ENCODE measurements around the gene FASTK. TPM values are rescaled to one million over a fixed set of nuclear protein-coding genes. Genes with fewer than 3 reads are reported as not detected.

The FASTK gene
- total and polyA plus RNA-seq, 2 donors (not counting 3 experiments of a cell fraction or from before 2014, with no cell fraction given), result 73.3 to 113 TPM

GRCh38 chr7:151129117-151129959, 48.7 kb upstream of the FASTK start:
- no peaks in the 10 kb centered on the region for H3K4me1 ChIP-seq (ENCODE audit: control insufficient read depth, extremely low read depth, insufficient read depth, low read length)
- ChIA-PET POLR2A (no interaction called here), CTCF (interaction anchor here (1.0 to 2.3 kb wide), 3 partner anchors 19 to 115 kb away, joined by 3 to 6 read pairs (median 4); no protein-coding TSS in a partner anchor)
- no peak for TF ChIP-seq JUN (IDR thresholded peaks at IDR 0.05; ENCODE audit: borderline replicate concordance, insufficient read depth, insufficient read length, low read depth)
- no peak for TF ChIP-seq EZH2 (IDR thresholded peaks at IDR 0.05; ENCODE audit: borderline replicate concordance, low read depth, low read length, severe bottlenecking)
- TF ChIP-seq CTCF (IDR thresholded peaks at IDR 0.05; ENCODE audit: extremely low read depth in 1 of 2, insufficient read depth in 1 of 2, low read depth in 1 of 2, low read length in 2 of 2), result no peak
- TF ChIP-seq FOS (IDR thresholded peaks at IDR 0.05; ENCODE audit: borderline replicate concordance, insufficient read depth, low read length), result no peak
- no peak for TF ChIP-seq MYC (IDR thresholded peaks at IDR 0.05; ENCODE audit: low read depth, low read length)
- no peak for TF ChIP-seq MAX (IDR thresholded peaks at IDR 0.05; ENCODE audit: insufficient read depth, insufficient read length)
- no peak for TF ChIP-seq POLR2A (IDR thresholded peaks at IDR 0.05; ENCODE audit: low read depth, low read length)
- no peak for TF ChIP-seq POLR2AphosphoS5 (IDR thresholded peaks at IDR 0.05; ENCODE audit: insufficient read depth, low read depth, low read length)
- no peak for TF ChIP-seq GATA2 (IDR thresholded peaks at IDR 0.05; ENCODE audit: insufficient read depth, insufficient read length, low read depth, low read length)
- no TSS peak for BruUV-seq (replicated peaks)
- DNase-seq (ENCODE audit: low read depth, low spot score) (no peak), FAIRE-seq (no peak)
- H3K9me3 ChIP-seq (replicated peaks; ENCODE audit: control insufficient read depth, insufficient read depth, low read length), result no peaks in the 10 kb centered on the region
- H4K20me1 ChIP-seq (replicated peaks; ENCODE audit: control insufficient read depth, extremely low read depth, insufficient read depth, low read length), result peaks cover 2% of the 10 kb centered on the region
- no peaks in the 10 kb centered on the region for H3K79me2 ChIP-seq (ENCODE audit: control insufficient read depth, insufficient read depth, low read length)
- no peak overlapping the region for H3K9ac ChIP-seq (replicated peaks; ENCODE audit: extremely low read depth, insufficient read depth, low read length)
- no peaks in the 10 kb centered on the region for H3K27me3 ChIP-seq (ENCODE audit: control insufficient read depth in 2 of 2, insufficient read depth in 2 of 2, low read length in 2 of 2)
- intact Hi-C loops (cut with micrococcal nuclease), result no loop called here
- no peaks in the 10 kb centered on the region for H3K9me1 ChIP-seq (replicated peaks; ENCODE audit: control insufficient read depth, extremely low read depth, insufficient read depth, low read length)
- H3K4me2 ChIP-seq (ENCODE audit: insufficient read depth, low read length), result no peak overlapping the region
- H3K4me3 ChIP-seq (replicated peaks in 1 of 3; ENCODE audit: insufficient read depth in 1 of 3, low read depth in 1 of 3, low read length in 3 of 3), result no peak overlapping the region
- dilution Hi-C loops (cut with MboI; ENCODE audit: extremely low pct_ligation_motif_present, low sequenced_read_pairs), result no loop called here
- no peak overlapping the region for H3K27ac ChIP-seq (ENCODE audit: insufficient read depth, low read depth, low read length)
- H3K36me3 ChIP-seq (ENCODE audit: control insufficient read depth in 2 of 2, extremely low read depth in 1 of 2, insufficient read depth in 2 of 2, low read length in 2 of 2), result peaks cover 9 to 69% of the 10 kb centered on the region in 2 experiments
- no peak overlapping the region for H2AFZ ChIP-seq (ENCODE audit: low read depth, low read length)
